Liver (tissue), 9 donors: ENCODE results near the gene EMX1. TPM values are rescaled to one million over a fixed set of nuclear protein-coding genes. Genes with fewer than 3 reads are reported as not detected.

Experiments used
- DNase-seq: peaks from one replicate; pipeline ENCODE4 v3.0.0-alpha.2; 2017; ENCODE audit warnings: low spot score
- H3K27ac ChIP-seq, 2 donors: one replicate each; pipeline ENCODE4 v1.7.0; 2013; ENCODE audit warnings: inconsistent platforms in 2 of 2, low read length in 2 of 2, control low read depth in 1 of 2, low read depth in 1 of 2, mild to moderate bottlenecking in 1 of 2
- H3K27me3 ChIP-seq, 4 donors: one replicate each; pipeline versions ENCODE4 v1.6.1 to v1.7.0; 2013; ENCODE audit warnings: low read length in 3 of 4, inconsistent platforms in 1 of 4, mild to moderate bottlenecking in 1 of 4, moderate library complexity in 1 of 4; ENCODE audit not compliant: control insufficient read depth in 4 of 4, insufficient read depth in 4 of 4
- H3K36me3 ChIP-seq, 4 donors: one replicate each; pipeline versions ENCODE4 v1.6.1 to v1.7.0; 2013; ENCODE audit warnings: low read length in 3 of 4, mild to moderate bottlenecking in 3 of 4, low read depth in 1 of 4, moderate library complexity in 1 of 4; ENCODE audit not compliant: control insufficient read depth in 4 of 4, insufficient read depth in 3 of 4
- H3K4me1 ChIP-seq, 4 donors: one replicate each; pipeline versions ENCODE4 v1.6.1 to v1.7.0; 2013; ENCODE audit warnings: low read length in 3 of 4, mild to moderate bottlenecking in 3 of 4, moderate library complexity in 1 of 4; ENCODE audit not compliant: control insufficient read depth in 4 of 4, insufficient read depth in 4 of 4
- H3K4me3 ChIP-seq, 3 donors: one replicate each; pipeline versions ENCODE4 v1.6.1 to v1.7.0; 2013; ENCODE audit warnings: low read length in 3 of 3, control low read depth in 1 of 3, low read depth in 1 of 3, mild to moderate bottlenecking in 1 of 3
- H3K9ac ChIP-seq, 2 donors: one replicate each; pipeline ENCODE4 v1.7.0; 2013; ENCODE audit warnings: low read length in 2 of 2, mild to moderate bottlenecking in 2 of 2, moderate library complexity in 2 of 2, control low read depth in 1 of 2, low read depth in 1 of 2
- H3K9me3 ChIP-seq, 4 donors: one replicate each; pipeline versions ENCODE4 v1.6.1 to v1.7.0; 2013; ENCODE audit warnings: low read length in 3 of 4; ENCODE audit not compliant: control insufficient read depth in 4 of 4
- EGR1 ChIP-seq, 2 donors: IDR thresholded peaks; 2 replicates each; pipeline ENCODE4 v1.6.1; 2016 to 2018; ENCODE audit warnings: antibody characterized with exemption in 2 of 2, low read depth in 2 of 2
- FOXA1 ChIP-seq: IDR thresholded peaks from 2 replicates; pipeline ENCODE4 v1.6.1; 2016; ENCODE audit warnings: antibody characterized with exemption
- MAX ChIP-seq: IDR thresholded peaks from 2 replicates; pipeline ENCODE4 v1.6.1; 2016; ENCODE audit warnings: antibody characterized with exemption
- NR2F2 ChIP-seq: IDR thresholded peaks from 2 replicates; pipeline ENCODE4 v1.6.1; 2016; ENCODE audit warnings: antibody characterized with exemption
- RAD21 ChIP-seq, 2 donors: IDR thresholded peaks; 2 replicates each; pipeline ENCODE4 v1.6.1; 2016; ENCODE audit warnings: antibody characterized with exemption in 2 of 2, mild to moderate bottlenecking in 2 of 2
- REST ChIP-seq: IDR thresholded peaks from 2 replicates; pipeline ENCODE4 v1.6.1; 2016; ENCODE audit warnings: antibody characterized with exemption, mild to moderate bottlenecking
- RXRA ChIP-seq, 2 donors: IDR thresholded peaks; 2 replicates each; pipeline ENCODE4 v1.6.1; 2017 to 2018; ENCODE audit warnings: antibody characterized with exemption in 2 of 2, mild to moderate bottlenecking in 1 of 2
- SP1 ChIP-seq: IDR thresholded peaks from 2 replicates; pipeline ENCODE4 v1.6.1; 2018; ENCODE audit warnings: antibody characterized with exemption, mild to moderate bottlenecking
- TAF1 ChIP-seq: conservative IDR thresholded peaks from 2 replicates; pipeline ENCODE4 v1.6.1; 2016; ENCODE audit warnings: antibody characterized with exemption, mild to moderate bottlenecking
- YY1 ChIP-seq: IDR thresholded peaks from 2 replicates; pipeline ENCODE4 v1.6.1; 2016; ENCODE audit warnings: antibody characterized with exemption, mild to moderate bottlenecking
- WGBS: extraction: QIAGEN DNeasy Blood & Tissue Kit; methylation state at CpG from one replicate; pipeline ENCODE4 v1.1.7; 2013; 5-methylcytosine and 5-hydroxymethylcytosine counted together
- polyA plus RNA-seq, 2 donors: library from polyadenylated mRNA; stranded (reverse) in 1 of 2; unstranded in 1 of 2; fragments of 200-250 nt in 1 of 2; fragments of >200 nt in 1 of 2; fragmentation: Nextera tagmentation in 1 of 2; extraction: Ambion mirVana in 1 of 2; gene quantifications; one replicate each; pipeline versions ENCODE4 v1.2.1 to v1.2.3, GENCODE V29; 2013 to 2015
- total RNA-seq, 2 donors: library from RNA; depleted of rRNA; stranded (reverse); fragments of >200 nt; gene quantifications; one replicate each; pipeline ENCODE4 v1.2.3, GENCODE V29; 2014
- TF ChIP-seq, protein P1 (sequence below): IDR thresholded peaks from 2 replicates; pipeline ENCODE4 v1.6.1; 2016; ENCODE audit warnings: antibody characterized with exemption
- TF ChIP-seq, protein P2 (sequence below): IDR thresholded peaks from 2 replicates; pipeline ENCODE4 v1.6.1; 2016; ENCODE audit warnings: antibody characterized with exemption
- TF ChIP-seq, protein P3 (sequence below): fragments of 150-350 bp; IDR thresholded peaks from 2 replicates; pipeline ENCODE4 v1.5.1; 2017; ENCODE audit warnings: improper control_type of control experiment, low read depth, low read length; ENCODE audit not compliant: missing input control
- donor health status: healthy.
- donor health status: healthy.
- donor health status: healthy.
- donor health status: healthy.
- donor health status: healthy.

EMX1 gene
- total and polyA plus RNA-seq, 4 donors, result 0.06 to 0.18 (median 0.08) TPM; not detected in 1

- H3K9me3 ChIP-seq, result no peaks in the 10 kb centered on the region
- H3K36me3 ChIP-seq, result peaks cover 8 to 47% (median 19%) of the 10 kb centered on the region in 4 donors
- no peak overlapping the region for H3K4me3 ChIP-seq
- no peak for DNase-seq
- H3K27ac ChIP-seq, result no peak overlapping the region
- WGBS, result 97% methylated on average over 2 of the region's 2 CpGs
- TF ChIP-seq, protein P1, sequence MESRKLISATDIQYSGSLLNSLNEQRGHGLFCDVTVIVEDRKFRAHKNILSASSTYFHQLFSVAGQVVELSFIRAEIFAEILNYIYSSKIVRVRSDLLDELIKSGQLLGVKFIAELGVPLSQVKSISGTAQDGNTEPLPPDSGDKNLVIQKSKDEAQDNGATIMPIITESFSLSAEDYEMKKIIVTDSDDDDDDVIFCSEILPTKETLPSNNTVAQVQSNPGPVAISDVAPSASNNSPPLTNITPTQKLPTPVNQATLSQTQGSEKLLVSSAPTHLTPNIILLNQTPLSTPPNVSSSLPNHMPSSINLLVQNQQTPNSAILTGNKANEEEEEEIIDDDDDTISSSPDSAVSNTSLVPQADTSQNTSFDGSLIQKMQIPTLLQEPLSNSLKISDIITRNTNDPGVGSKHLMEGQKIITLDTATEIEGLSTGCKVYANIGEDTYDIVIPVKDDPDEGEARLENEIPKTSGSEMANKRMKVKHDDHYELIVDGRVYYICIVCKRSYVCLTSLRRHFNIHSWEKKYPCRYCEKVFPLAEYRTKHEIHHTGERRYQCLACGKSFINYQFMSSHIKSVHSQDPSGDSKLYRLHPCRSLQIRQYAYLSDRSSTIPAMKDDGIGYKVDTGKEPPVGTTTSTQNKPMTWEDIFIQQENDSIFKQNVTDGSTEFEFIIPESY, result no peak
- H3K4me1 ChIP-seq, result no peaks in the 10 kb centered on the region
- no peaks in the 10 kb centered on the region for H3K27me3 ChIP-seq
- H3K9ac ChIP-seq, result no peak overlapping the region
Measured at GRCh38 chr2:72956050-72956395, 38.7 kb downstream of the EMX1 start.

- no peaks in the 10 kb centered on the region for H3K9me3 ChIP-seq
- H3K36me3 ChIP-seq, result peaks cover 8 to 47% (median 19%) of the 10 kb centered on the region in 4 donors
- H3K4me3 ChIP-seq, result no peak overlapping the region
- 89% methylated on average over 3 of the region's 3 CpGs for WGBS
- no peak for DNase-seq
- TF ChIP-seq EGR1 (IDR thresholded peaks at IDR 0.05; ENCODE audit: low read depth in 2 of 2), result no peak
- TF ChIP-seq SP1, result no peak
- TF ChIP-seq, protein P2, sequence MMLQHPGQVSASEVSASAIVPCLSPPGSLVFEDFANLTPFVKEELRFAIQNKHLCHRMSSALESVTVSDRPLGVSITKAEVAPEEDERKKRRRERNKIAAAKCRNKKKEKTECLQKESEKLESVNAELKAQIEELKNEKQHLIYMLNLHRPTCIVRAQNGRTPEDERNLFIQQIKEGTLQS, result no peak
- TF ChIP-seq RXRA (IDR thresholded peaks at IDR 0.05), result no peak
- TF ChIP-seq FOXA1, result no peak
- TF ChIP-seq REST, result no peak
- no peak for TF ChIP-seq MAX
- TF ChIP-seq, protein P1, result no peak
- no peak for TF ChIP-seq YY1
- TF ChIP-seq RAD21 (IDR thresholded peaks at IDR 0.05), result no peak
- TF ChIP-seq NR2F2, result no peak
- TF ChIP-seq, protein P3, sequence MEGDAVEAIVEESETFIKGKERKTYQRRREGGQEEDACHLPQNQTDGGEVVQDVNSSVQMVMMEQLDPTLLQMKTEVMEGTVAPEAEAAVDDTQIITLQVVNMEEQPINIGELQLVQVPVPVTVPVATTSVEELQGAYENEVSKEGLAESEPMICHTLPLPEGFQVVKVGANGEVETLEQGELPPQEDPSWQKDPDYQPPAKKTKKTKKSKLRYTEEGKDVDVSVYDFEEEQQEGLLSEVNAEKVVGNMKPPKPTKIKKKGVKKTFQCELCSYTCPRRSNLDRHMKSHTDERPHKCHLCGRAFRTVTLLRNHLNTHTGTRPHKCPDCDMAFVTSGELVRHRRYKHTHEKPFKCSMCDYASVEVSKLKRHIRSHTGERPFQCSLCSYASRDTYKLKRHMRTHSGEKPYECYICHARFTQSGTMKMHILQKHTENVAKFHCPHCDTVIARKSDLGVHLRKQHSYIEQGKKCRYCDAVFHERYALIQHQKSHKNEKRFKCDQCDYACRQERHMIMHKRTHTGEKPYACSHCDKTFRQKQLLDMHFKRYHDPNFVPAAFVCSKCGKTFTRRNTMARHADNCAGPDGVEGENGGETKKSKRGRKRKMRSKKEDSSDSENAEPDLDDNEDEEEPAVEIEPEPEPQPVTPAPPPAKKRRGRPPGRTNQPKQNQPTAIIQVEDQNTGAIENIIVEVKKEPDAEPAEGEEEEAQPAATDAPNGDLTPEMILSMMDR, result no peak
- TF ChIP-seq TAF1, result no peak
- no peak overlapping the region for H3K9ac ChIP-seq
- H3K27ac ChIP-seq, result no peak overlapping the region
- H3K4me1 ChIP-seq, result no peaks in the 10 kb centered on the region
- H3K27me3 ChIP-seq, result no peaks in the 10 kb centered on the region
Measured at GRCh38 chr2:72956936-72957335, 39.6 kb downstream of the EMX1 start.
